Measurements from ENCODE around the gene SLC38A7. TPM values are rescaled to one million over a fixed set of nuclear protein-coding genes. Genes with fewer than 3 reads are reported as not detected.

SLC38A7 gene, protein sequence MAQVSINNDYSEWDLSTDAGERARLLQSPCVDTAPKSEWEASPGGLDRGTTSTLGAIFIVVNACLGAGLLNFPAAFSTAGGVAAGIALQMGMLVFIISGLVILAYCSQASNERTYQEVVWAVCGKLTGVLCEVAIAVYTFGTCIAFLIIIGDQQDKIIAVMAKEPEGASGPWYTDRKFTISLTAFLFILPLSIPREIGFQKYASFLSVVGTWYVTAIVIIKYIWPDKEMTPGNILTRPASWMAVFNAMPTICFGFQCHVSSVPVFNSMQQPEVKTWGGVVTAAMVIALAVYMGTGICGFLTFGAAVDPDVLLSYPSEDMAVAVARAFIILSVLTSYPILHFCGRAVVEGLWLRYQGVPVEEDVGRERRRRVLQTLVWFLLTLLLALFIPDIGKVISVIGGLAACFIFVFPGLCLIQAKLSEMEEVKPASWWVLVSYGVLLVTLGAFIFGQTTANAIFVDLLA
- 18.3 and 19.3 TPM in 2 replicates for total RNA-seq

DNA sequence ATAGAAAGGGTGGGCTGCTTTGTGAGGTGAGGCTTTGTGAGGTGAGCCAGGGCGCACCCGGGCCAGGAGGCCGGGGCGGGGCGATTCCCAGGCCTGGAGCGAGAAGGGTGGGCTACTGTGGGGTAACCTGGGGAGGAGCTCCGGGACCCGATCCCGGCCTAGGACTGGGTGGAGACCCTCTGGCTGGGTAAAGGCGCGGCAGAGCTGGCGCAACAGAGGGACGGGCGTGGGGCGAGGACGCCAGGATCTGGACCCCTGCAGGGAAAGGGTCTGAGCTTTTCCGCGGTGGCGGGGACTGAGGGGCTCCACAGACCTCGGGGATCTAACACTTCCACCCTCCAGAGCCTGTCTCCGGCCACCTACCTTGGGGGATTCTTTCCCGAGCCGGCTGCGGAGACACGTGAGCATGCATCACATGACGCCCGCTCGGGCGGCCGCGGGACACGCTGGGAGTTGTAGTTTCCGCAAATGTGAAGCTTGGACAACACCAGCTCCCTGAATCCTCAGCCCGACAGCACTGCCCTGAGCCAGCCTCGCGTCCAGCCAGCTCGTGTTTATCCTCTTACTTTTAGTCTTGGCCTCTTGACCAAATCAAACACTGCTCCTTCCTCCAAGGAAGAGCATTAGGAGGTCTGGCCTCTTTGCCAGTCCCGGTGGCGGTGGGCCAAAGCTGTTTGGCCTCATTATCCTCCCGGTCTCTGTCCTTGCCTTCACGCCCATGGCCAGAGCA, at the start of gene SLC38A7:
Gene SLC38A7, minus strand, starts transcription at position 417 of the 730 bp plus-strand sequence. CDS start 4,644 bp downstream, outside the sequence.

DNA sequence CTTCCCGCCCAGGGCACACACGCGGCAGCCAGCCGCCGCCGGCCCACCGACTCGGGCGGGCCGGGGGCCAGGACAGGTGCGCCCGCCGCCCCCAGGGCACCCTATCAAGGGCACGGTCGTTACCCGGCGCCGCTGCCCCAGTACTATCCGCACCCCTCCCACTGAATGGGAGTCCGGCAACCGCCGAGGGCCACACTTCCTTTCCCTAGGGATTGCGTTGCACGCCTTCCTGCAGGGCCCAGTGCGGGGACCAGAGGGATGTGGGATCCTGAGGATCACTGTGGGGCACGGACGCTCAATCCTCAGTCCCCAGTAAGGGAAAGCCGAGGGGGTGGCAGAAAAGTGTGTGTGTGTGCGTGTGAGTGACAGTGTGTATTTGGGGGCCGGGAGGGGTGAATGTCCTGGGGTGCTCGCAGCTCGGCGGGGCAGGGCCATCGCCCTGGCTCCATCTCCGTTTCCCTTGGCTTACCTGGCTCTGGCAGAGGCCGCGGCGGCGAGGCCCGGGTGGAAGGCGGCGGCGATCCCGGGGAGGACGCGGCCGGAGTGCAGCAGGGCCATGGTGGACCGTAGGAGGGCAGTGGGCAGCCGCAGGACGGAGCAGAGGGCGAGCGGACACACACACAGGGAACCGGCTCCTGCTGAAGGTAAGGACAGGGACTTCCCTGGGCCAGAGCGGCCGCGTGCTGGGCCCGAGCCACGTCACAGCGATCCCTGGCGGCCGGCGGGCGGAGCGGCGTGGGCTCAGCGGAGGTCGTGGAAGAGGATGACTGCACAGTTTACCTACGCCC, 49.3 kb upstream of the SLC38A7 start, which contains the start of gene GOT2:
Gene GOT2, minus strand, starts transcription at position 646 of the 788 bp plus-strand sequence. Its CDS starts 88 bp downstream, at position 558.

DNA sequence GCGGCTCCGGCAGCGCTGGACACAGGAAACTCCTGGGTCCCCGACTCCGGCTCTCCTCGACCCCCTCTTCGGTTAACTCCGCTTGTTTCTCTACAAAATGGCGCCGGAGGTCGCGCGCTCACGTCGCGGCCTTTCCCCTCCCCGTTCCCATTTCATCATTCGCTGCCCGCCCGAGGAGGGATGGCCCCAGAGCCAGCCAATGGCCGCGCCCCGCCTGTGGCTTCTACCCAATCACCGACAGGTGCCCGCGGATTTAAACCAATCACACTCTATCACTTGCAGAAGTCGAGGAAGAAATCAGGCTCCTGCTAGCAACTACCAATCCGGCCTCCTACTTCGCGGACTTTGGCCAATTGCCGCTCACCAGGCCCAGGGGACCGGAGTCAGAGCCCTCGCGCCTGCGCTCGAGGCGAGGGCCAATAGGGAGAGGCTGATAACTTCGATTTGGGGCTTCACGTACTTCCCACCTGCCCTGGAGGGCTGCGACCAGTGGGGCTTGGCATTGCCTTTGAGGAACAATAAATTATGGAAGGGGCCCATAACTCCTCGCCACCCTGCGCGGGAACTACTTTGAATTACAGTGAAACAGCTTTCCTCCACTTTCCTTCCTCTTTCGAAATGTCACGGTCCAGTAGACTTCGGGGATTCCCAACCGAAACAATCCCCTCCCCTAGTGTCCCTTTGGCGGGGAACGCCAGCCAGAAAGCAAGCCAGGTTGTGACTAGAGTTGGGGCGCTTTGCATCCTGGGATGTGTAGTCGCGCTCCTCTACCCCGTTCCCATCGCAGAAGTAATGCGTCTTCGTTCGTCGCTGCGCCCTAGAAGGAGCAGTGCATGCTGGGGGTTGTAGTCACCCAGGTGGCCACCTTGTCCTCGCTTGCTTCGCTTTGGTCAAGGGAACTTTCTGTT, 54.6 kb downstream of the SLC38A7 start, which contains the start of gene CNOT1:
Gene CNOT1, minus strand, starts transcription at position 94 of the 908 bp plus-strand sequence. CDS start 30,489 bp downstream, outside the sequence.

Other genes with a start within 250 kb of the SLC38A7 start
- 11.0 and 18.8 TPM in 2 replicates for gene NDRG4, start 184.6 kb downstream of the SLC38A7 start, total RNA-seq
- gene SETD6, start 169.3 kb downstream of the SLC38A7 start, total RNA-seq = 7.9 and 11.2 TPM in 2 replicates
- 73.3 and 120 TPM in 2 replicates for gene CNOT1, start 54.9 kb downstream of the SLC38A7 start, total RNA-seq
- gene GOT2, start 49.5 kb upstream of the SLC38A7 start, total RNA-seq = 43.9 and 48.4 TPM in 2 replicates

Measured in cardiac atrium fibroblast (primary cell).